Small intestine (tissue), 16 donors: ENCODE measurements around the gene ZNF462. TPM values are rescaled to one million over a fixed set of nuclear protein-coding genes. Genes with fewer than 3 reads are reported as not detected.

Experiments used
- DNase-seq, 2 donors: peaks; one replicate each; pipeline versions ENCODE4 v3.0.0 to v3.0.0-alpha.2; 2013
- FAIRE-seq: peaks from 2 replicates; lab custom pipeline; 2012; peaks lifted over from hg19 to GRCh38; lab: Jason Lieb, UNC
- H3K27ac ChIP-seq, 3 donors: one replicate each; pipeline ENCODE4 v1.5.1; 2013; ENCODE audit warnings: low read length in 2 of 3, mild to moderate bottlenecking in 2 of 3, control low read depth in 1 of 3, inconsistent platforms in 1 of 3, low read depth in 1 of 3, moderate library complexity in 1 of 3
- H3K27me3 ChIP-seq, 3 donors: one replicate each; pipeline ENCODE4 v1.6.1; 2013; ENCODE audit warnings: low read length in 3 of 3, inconsistent platforms in 1 of 3; ENCODE audit not compliant: control insufficient read depth in 3 of 3, insufficient read depth in 3 of 3
- H3K36me3 ChIP-seq, 3 donors: one replicate each; pipeline ENCODE4 v1.6.1; 2013; ENCODE audit warnings: low read length in 3 of 3, inconsistent platforms in 1 of 3, low read depth in 1 of 3, mild to moderate bottlenecking in 1 of 3, moderate library complexity in 1 of 3; ENCODE audit not compliant: control insufficient read depth in 3 of 3, insufficient read depth in 2 of 3
- H3K4me1 ChIP-seq, 3 donors: one replicate each; pipeline ENCODE4 v1.6.1; 2013; ENCODE audit warnings: low read length in 2 of 3, inconsistent platforms in 1 of 3, low read depth in 1 of 3, mild to moderate bottlenecking in 1 of 3, moderate library complexity in 1 of 3; ENCODE audit not compliant: control insufficient read depth in 3 of 3, insufficient read depth in 2 of 3
- H3K4me3 ChIP-seq, 3 donors: one replicate each; pipeline ENCODE4 v1.5.1; 2013; ENCODE audit warnings: low read length in 3 of 3, control low read depth in 1 of 3, inconsistent platforms in 1 of 3, low read depth in 1 of 3, mild to moderate bottlenecking in 1 of 3, moderate library complexity in 1 of 3
- H3K9me3 ChIP-seq, 2 donors: one replicate each; pipeline ENCODE4 v1.6.1; 2013; ENCODE audit warnings: low read depth in 1 of 2, low read length in 1 of 2; ENCODE audit not compliant: control insufficient read depth in 2 of 2, insufficient read depth in 1 of 2
- WGBS, 3 donors: extraction: QIAGEN DNeasy Blood & Tissue Kit; methylation state at CpG; one replicate each; pipeline ENCODE4 v1.1.7; 2013; 5-methylcytosine and 5-hydroxymethylcytosine counted together
- long read RNA-seq, 10 donors: transcript quantifications; one replicate each; lab custom pipeline, GENCODE V29; 2026
- polyA plus RNA-seq, 4 donors: library from polyadenylated mRNA; stranded (reverse) in 3 of 4; unstranded in 1 of 4; fragments of 200-250 nt in 3 of 4; fragments of 120-200 nt in 1 of 4; gene quantifications; one replicate each; pipeline versions ENCODE4 v1.2.1 to v1.2.3, GENCODE V29; 2013
- donor health status: healthy with polysubstance abuse.
- donor health status: control.
- donor health status: control.
- donor health status: Bipolar disorder and iron deficiency.
- donor health status: healthy.

ZNF462 gene
- polyA plus RNA-seq = 10 to 100 TPM in 1 of 4 donors, 1 to 10 TPM in 2, under 1 TPM in 1; 0.54 to 13.0 (median 3.3) TPM
- long read RNA-seq, donor 1, partial matches to known transcripts = 0 of 3 reads
- long read RNA-seq, donor 1, other reads (novel, unspliced or antisense) = 0 of 3 reads
- long read RNA-seq, donor 2 = 0 reads
- long read RNA-seq, donor 3, partial matches to known transcripts = 7 of 9 reads
- long read RNA-seq, donor 3, other reads (novel, unspliced or antisense) = 0 of 9 reads
- long read RNA-seq, donor 4 = 0 reads
- long read RNA-seq, donor 5 = 0 reads
- long read RNA-seq, donor 6 = 0 reads
- long read RNA-seq, donor 7, partial matches to known transcripts = 0 of 1 reads
- long read RNA-seq, donor 7, other reads (novel, unspliced or antisense) = 0 of 1 reads
- long read RNA-seq, donor 8 = 0 reads
- long read RNA-seq, donor 9 = 0 reads
- long read RNA-seq, donor 10, partial matches to known transcripts = 0 of 2 reads
- long read RNA-seq, donor 10, other reads (novel, unspliced or antisense) = 0 of 2 reads

GRCh38 chr9:106862821-106863720, at the start of gene ZNF462:
TSS of gene ZNF462 (plus strand) at chr9:106863166. CDS start at chr9:106923384, 60,218 bp downstream.
- 1 to 2% (median 1%) methylated on average over 30 to 33 of the region's 33 CpGs for WGBS, 3 donors
- no peak for FAIRE-seq
- Histone ChIP-seq H3K4me3 (peak within 1 kb of the TSS; percentile 42 to 94 (median 63)), H3K9me3 (no peaks in the 10 kb centered on the region), H3K4me1 (peaks cover 0 to 21% (median 0%) of the 10 kb centered on the region in 3 donors), H3K27ac (peak within 1 kb of the TSS in 2 of 3 donors; percentile 82 to 90), H3K27me3 (peaks cover 0 to 11% (median 6%) of the 10 kb centered on the region in 3 donors), H3K36me3 (no peaks in the 10 kb centered on the region)
- peak; percentile 56 to 81 for DNase-seq

GRCh38 chr9:106816524-106816923, 46.4 kb upstream of the ZNF462 start:
- Histone ChIP-seq H3K4me3 (no peak overlapping the region), H3K27ac (no peak overlapping the region), H3K36me3 (no peaks in the 10 kb centered on the region), H3K4me1 (no peaks in the 10 kb centered on the region), H3K27me3 (no peaks in the 10 kb centered on the region), H3K9me3 (no peaks in the 10 kb centered on the region)
- no peak for FAIRE-seq
- WGBS, 3 donors = 35 to 58% (median 39%) methylated on average over 2 of the region's 2 CpGs
- no peak for DNase-seq

GRCh38 chr9:106818034-106818433, 44.9 kb upstream of the ZNF462 start:
- WGBS, 3 donors = 86 to 92% (median 91%) methylated on average over 5 of the region's 5 CpGs
- no peak for FAIRE-seq
- no peaks in the 10 kb centered on the region for H3K36me3 ChIP-seq

GRCh38 chr9:106820866-106821265, 42.1 kb upstream of the ZNF462 start:
- Histone ChIP-seq H3K27me3 (no peaks in the 10 kb centered on the region), H3K27ac (no peak overlapping the region), H3K36me3 (no peaks in the 10 kb centered on the region), H3K9me3 (no peaks in the 10 kb centered on the region), H3K4me1 (no peaks in the 10 kb centered on the region), H3K4me3 (no peak overlapping the region)
- 34 to 53% (median 42%) methylated on average over 1 of the region's 1 CpG for WGBS, 3 donors
- DNase-seq (no peak), FAIRE-seq (no peak)

More at GRCh38 chr9:106818034-106818433, 44.9 kb upstream of the ZNF462 start:
- H3K27me3 ChIP-seq = no peaks in the 10 kb centered on the region
- no peaks in the 10 kb centered on the region for H3K9me3 ChIP-seq
- H3K4me1 ChIP-seq = no peaks in the 10 kb centered on the region
- no peak overlapping the region for H3K27ac ChIP-seq
- H3K4me3 ChIP-seq = no peak overlapping the region
- DNase-seq = no peak

GRCh38 chr9:106828070-106828469, 34.9 kb upstream of the ZNF462 start:
- Histone ChIP-seq H3K27me3 (no peaks in the 10 kb centered on the region), H3K4me3 (no peak overlapping the region), H3K36me3 (no peaks in the 10 kb centered on the region), H3K4me1 (peaks cover 0 to 4% (median 0%) of the 10 kb centered on the region in 3 donors), H3K9me3 (no peaks in the 10 kb centered on the region), H3K27ac (no peak overlapping the region)
- 33 to 63% (median 47%) methylated on average over 3 of the region's 3 CpGs for WGBS, 3 donors
- DNase-seq (peak; percentile 3 to 61), FAIRE-seq (no peak)

GRCh38 chr9:106828965-106829364, 34.0 kb upstream of the ZNF462 start:
- FAIRE-seq = no peak
- Histone ChIP-seq H3K27ac (no peak overlapping the region), H3K9me3 (no peaks in the 10 kb centered on the region), H3K27me3 (no peaks in the 10 kb centered on the region), H3K4me1 (peaks cover 0 to 4% (median 0%) of the 10 kb centered on the region in 3 donors), H3K4me3 (no peak overlapping the region), H3K36me3 (no peaks in the 10 kb centered on the region)
- no peak for DNase-seq

GRCh38 chr9:106829666-106830408, 33.1 kb upstream of the ZNF462 start:
- H3K27ac ChIP-seq = no peak overlapping the region
- H3K4me3 ChIP-seq = no peak overlapping the region
- no peaks in the 10 kb centered on the region for H3K9me3 ChIP-seq
- 56 to 69% (median 68%) methylated on average over 2 of the region's 2 CpGs for WGBS, 3 donors
- peaks cover 0 to 4% (median 0%) of the 10 kb centered on the region in 3 donors for H3K4me1 ChIP-seq
- FAIRE-seq (no peak), DNase-seq (no peak)
- H3K36me3 ChIP-seq = no peaks in the 10 kb centered on the region
- H3K27me3 ChIP-seq = no peaks in the 10 kb centered on the region
